ENCODE measurements around the gene KRTAP6-2.

KRTAP6-2 gene, protein sequence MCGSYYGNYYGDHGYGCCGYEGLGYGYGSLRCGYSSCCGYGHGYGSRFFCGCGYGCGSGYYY

DNA sequence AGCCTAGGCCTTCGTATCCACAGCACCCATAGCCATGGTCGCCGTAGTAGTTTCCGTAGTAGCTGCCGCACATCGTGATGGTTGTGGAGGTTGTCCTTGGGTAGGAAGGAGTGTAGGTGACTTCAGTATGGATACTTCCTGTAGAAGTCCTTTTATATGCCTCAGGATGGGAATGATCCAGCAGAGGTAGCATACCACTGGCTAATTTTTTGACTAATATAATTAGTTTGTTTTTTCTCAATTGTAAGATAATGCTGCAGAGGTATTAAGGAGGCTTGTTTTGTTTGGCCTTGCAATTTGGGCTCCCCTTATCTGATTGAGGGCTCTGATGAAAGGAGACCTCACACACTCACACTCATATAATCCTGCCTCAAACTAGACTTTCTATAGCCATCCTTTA, at the start of gene KRTAP6-2:
Gene KRTAP6-2 (minus strand): TSS at position 101 of the 400 bp plus-strand sequence. CDS start 28 bp downstream, at position 73.
- DNase-seq = no peak

DNA sequence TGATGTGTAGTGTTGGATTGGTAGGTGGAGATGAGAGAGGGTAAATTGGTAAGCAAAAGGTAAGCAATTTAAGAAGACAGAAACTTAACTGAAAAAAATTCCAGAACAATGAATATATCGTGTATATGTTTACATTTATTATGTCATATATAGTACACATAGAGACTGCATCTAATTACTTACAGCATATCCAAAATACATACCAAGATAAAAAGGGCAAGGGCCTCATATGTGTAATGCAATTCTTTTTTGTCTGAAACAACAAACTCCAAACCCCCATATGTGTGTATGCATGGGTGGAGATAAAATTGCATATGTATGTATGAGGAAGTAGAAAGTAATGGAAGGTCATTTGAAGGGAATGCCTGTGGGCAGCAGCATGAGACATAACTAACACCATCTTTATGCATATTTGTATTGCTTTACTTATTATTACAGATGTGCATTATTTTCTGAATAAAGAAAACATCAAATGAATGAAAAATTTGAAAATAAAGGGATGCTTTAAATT, 48.3 kb upstream of the KRTAP6-2 start:
- DNase-seq = no peak

DNA sequence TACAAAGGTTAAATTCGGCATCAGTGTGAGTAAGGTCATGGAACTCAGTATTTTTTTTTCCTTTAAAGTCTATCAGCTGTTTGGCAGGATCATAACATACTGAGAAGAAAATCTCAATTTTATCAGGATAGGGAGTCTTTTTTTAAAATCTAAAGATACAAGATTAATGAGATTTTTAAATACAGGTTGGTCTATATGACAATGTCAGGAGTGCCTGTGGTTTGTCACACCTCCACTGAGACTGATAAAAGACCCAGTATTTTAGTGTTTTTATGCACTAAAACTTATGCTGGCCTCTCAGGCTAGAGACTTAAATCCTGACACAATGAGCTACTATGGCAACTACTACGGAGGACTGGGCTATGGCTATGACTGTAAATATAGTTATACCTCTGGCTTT, 43.9 kb upstream of the KRTAP6-2 start, which contains the start of gene KRTAP20-3:
Gene KRTAP20-3 (plus strand): TSS at position 301 of the 400 bp plus-strand sequence.
- no peak for DNase-seq

DNA sequence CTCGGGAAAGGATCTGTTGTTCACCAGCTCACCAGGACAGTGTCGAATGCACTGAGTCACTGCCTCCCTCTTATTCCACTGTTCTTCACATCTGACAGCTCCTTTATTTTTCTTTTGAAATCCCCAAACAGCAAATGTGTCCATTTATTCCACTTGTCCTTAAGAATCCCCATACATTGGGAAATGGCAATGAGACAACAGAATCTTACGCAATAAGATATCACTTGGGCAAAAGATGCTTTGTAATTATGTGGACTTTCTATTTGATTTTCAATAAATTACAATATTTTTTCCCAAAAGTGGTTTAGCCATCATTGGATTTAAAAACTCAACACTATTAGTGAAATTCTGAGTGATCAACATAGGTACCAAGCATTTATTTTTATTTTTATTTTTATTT, 40.0 kb upstream of the KRTAP6-2 start:
- DNase-seq = no peak

- no peak for DNase-seq
Measured at GRCh38 chr21:30634906-30635305, 36.2 kb upstream of the KRTAP6-2 start, which contains the start of gene KRTAP20-2. KRTAP20-2 (plus strand) TSS chr21:30635206; CDS start chr21:30635264, 58 bp downstream.

- no peak for DNase-seq
Measured at GRCh38 chr21:30629200-30629599, 30.5 kb upstream of the KRTAP6-2 start.

DNA sequence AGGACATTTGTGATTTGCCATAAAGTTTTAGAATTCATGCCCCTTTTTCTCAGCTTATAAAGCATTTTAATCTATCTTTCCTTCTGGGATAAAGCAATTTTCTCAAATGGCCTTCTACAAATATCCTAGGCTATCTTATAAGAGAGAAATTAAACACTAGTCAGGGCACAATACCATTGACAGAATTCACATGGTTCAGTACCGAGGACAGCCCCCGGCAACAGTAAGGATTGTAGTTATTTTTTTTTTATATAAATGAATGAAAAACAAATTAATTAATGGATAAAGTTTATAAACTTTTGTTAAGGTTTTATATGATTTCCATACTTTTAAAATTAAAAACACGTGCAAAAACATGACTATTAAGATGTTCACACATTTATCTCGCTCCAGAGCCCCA, 29.4 kb upstream of the KRTAP6-2 start:
- DNase-seq = no peak

GRCh38 chr21:30625449-30626165, 26.9 kb upstream of the KRTAP6-2 start:
- DNase-seq = no peak

DNA sequence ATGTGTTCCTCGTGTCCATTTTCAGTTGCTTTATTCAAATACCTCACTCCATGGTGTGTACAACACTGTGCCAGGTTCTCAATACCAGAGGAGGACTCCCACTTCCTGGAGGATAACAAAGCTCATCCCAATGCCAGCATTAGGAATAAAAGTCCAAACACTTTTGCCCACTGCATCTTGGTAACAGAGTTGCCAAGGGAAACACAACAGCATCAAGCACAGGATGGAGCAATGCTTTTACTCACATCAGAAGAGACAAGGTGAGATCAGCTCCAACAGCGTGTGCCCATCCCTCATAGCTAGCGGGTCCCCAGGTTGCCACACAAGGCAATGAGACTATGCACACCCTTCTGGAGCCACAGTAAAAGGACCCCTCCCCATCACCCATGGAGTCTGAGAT, 24.7 kb upstream of the KRTAP6-2 start:
- no peak for DNase-seq

- no peak for DNase-seq
Measured at GRCh38 chr21:30620522-30620921, 21.8 kb upstream of the KRTAP6-2 start, which contains the start of gene KRTAP20-4. KRTAP20-4 (plus strand) TSS chr21:30620627.

- no peak for DNase-seq
Measured at GRCh38 chr21:30620080-30620479, 21.4 kb upstream of the KRTAP6-2 start.

- DNase-seq = no peak
Measured at GRCh38 chr21:30616125-30616524, 17.4 kb upstream of the KRTAP6-2 start, which contains the start of gene KRTAP20-1. KRTAP20-1 (plus strand) TSS chr21:30616425; CDS start chr21:30616455, 30 bp downstream.

GRCh38 chr21:30615199-30615598, 16.5 kb upstream of the KRTAP6-2 start:
- DNase-seq = no peak

DNA sequence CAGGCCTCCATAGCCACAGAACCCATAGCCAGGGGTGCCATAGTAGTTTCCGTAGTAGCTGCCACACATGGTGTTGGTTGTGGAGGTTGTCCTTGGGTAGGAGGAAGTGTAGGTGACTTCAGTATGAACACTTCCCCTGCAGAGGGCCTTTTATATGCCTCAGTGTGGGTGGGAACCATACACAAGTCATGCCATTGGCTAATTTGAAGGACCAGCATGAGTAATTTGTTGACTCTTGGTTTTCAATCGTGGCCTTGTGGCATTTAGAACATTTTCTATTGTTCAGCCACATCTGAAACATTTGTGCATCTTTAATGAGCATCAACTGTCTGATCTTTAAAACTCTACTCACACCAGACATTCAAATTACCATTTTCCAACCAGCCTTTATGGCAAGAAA, 15.1 kb upstream of the KRTAP6-2 start, which contains the start of gene KRTAP6-1:
Gene KRTAP6-1 (minus strand): TSS at position 95 of the 400 bp plus-strand sequence. CDS start 26 bp downstream, at position 69.
- no peak for DNase-seq

GRCh38 chr21:30612132-30612531, 13.4 kb upstream of the KRTAP6-2 start:
- DNase-seq = no peak

DNA sequence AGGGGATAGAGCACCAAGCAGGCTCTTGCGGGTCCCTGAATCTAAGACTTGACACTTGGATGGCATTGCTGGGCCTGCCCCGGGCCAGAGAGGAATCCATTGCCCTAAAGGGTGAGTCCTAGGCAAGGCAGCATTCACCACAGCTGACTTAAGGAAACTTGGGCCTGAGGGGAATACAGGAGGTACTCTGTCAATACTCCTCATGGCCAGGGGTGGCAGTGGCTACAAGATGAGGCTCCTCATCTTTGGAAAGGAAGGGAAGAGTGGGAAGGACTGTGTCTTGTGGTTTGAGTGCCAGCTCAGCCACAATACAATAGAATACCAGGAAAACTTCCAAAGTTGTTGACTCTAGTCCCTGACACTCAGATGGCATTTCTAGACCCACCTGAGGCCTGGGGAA, 7.3 kb upstream of the KRTAP6-2 start:
- DNase-seq = no peak

DNA sequence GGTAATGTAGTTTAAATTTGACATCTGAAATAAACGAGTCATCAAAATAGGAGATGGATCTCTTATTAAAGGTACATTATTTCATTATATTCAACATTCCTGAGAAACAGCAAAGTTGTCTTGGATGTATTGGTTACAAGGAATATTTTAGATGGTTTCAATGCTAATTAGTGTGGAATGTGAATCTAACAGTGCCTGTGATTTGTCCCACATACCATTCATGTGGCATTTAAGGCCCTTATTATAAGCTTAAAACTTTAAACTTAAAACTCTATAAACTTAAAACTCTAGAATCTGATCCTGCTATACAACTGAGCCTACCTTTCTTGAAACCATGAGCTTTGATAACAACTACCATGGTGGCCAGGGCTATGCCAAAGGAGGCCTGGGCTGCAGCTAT, 2.1 kb upstream of the KRTAP6-2 start, which contains the start of gene KRTAP22-1:
Gene KRTAP22-1 (plus strand): TSS at position 301 of the 400 bp plus-strand sequence.
- DNase-seq = no peak

- DNase-seq = no peak
Measured at GRCh38 chr21:30592140-30592539, 6.6 kb downstream of the KRTAP6-2 start, which contains the start of gene KRTAP6-3. KRTAP6-3 (plus strand) TSS chr21:30592440; CDS start chr21:30592446, 6 bp downstream.

DNA sequence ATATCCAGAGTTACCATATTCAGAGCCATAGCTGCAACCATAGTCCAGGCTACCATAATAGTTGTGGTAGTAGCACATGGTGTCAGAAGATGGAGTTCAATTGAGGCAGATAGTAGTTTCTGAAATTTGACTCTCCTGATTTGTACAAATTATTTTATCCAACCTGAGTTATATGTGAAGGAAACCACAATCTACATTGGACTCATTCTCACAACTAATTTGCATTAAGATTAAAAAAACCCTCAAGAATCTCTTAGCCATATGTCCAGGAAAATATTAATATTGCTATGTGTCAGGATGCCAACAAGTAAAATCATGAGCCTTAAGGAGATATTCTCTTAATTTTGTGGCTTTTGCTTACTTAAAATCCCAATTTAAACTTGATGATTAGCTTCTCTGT, 8.4 kb downstream of the KRTAP6-2 start, which contains the start of gene KRTAP22-2:
Gene KRTAP22-2 (minus strand): TSS at position 101 of the 400 bp plus-strand sequence.
- no peak for DNase-seq

DNA sequence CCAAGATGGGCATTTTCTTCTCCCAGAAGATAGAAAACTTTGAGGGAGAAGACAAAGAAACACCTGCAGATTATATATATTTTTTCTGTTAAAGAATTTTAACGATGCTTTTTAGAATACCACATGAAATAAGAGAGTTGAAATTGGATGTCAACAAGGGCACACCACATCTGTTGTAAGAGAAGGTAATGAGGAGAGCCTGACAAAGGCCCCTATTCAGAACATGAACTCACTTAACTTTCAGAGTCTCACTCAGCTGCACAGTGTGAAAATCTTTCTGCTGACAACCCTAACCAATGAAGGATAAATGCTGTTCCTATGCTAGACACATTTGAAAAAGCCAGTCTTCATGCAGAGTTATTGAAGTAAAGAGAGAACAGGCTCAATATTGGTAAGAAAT, 15.8 kb downstream of the KRTAP6-2 start:
- DNase-seq = no peak

DNA sequence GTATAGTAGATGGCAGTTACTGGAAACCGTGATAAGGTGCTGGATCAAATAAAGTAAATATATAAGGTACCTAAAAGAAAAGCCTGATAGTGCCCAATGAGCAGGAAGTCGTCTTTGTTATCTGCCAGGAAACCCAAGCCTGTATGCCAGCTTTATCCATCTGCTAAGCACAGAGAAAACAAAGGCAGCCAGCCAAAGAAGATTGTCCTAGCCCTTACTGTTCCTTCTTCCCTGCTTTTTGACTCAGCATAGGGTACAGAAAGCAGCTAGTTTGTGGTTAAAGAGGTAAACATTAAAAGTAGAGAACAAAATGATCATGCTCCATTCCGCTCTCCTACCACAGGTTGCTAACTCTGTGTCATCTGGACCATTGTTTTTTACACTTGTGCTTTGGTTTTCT, 18.6 kb downstream of the KRTAP6-2 start:
- no peak for DNase-seq

DNA sequence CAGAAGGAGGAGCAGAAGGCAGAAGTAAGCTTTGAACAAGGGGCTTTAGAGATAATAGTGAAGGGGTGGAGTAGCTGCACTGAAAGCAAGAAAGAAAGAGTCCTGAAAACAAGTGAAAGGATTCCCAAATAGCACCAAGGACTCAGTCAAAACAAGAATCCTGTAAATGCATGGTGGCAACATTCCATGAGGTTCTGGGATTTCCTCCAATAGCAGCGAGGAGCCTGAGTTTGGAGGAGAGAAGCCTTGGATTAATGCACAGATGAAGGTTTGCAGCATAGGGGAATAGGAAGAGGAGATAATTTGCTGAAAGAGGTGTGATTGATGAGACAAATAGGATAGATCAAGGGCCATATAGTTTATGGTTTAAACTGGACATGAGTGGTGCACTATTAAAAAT, 19.4 kb downstream of the KRTAP6-2 start:
- no peak for DNase-seq

GRCh38 chr21:30577766-30578165, 20.9 kb downstream of the KRTAP6-2 start:
- no peak for DNase-seq

- DNase-seq = no peak
Measured at GRCh38 chr21:30567617-30568016, 31.1 kb downstream of the KRTAP6-2 start.

Measured in activated effector memory CD4-positive, alpha-beta T cell treated with Interleukin-2 at 50 U/mL for 16 hours (primary cell).